GM18507 (cell line): ENCODE measurements around the gene VRK2.
"Not testable (repeated sequence)": the region's sequence is repeated elsewhere in the genome, so short reads cannot be mapped to it uniquely, and the experiment has no call there.

Source experiments
- DNase-seq: peaks from one replicate; pipeline ENCODE4 v3.0.0; 2011; ENCODE audit warnings: low read depth; ENCODE audit not compliant: insufficient read length; ENCODE audit errors: extremely low spot score
- FAIRE-seq: peaks from 2 replicates; lab custom pipeline; 2011; peaks lifted over from hg19 to GRCh38; lab: Jason Lieb, UNC

The VRK2 gene

GRCh38 chr2:58145769-58146168, 99.2 kb downstream of the VRK2 start:
- FAIRE-seq, DNase-seq: not testable (repeated sequence)

GRCh38 chr2:58146707-58147106, 100.1 kb downstream of the VRK2 start:
- FAIRE-seq, result no peak
- no peak for DNase-seq

- no peak for FAIRE-seq
- no peak for DNase-seq
Observed at GRCh38 chr2:58155160-58155778, 108.7 kb downstream of the VRK2 start.

- FAIRE-seq, result no peak
- no peak for DNase-seq
Observed at GRCh38 chr2:58156780-58157179, 110.2 kb downstream of the VRK2 start.

GRCh38 chr2:58157754-58158153, 111.1 kb downstream of the VRK2 start:
- DNase-seq, result no peak
- FAIRE-seq, result no peak

- FAIRE-seq (no peak), DNase-seq (no peak)
Observed at GRCh38 chr2:58158481-58158880, 111.9 kb downstream of the VRK2 start.

GRCh38 chr2:58163913-58164312, 117.3 kb downstream of the VRK2 start:
- DNase-seq (no peak), FAIRE-seq (no peak)

GRCh38 chr2:58168130-58168529, 121.5 kb downstream of the VRK2 start:
- FAIRE-seq, DNase-seq: not testable (repeated sequence)

GRCh38 chr2:58169845-58170244, 123.2 kb downstream of the VRK2 start:
- not testable (repeated sequence) for DNase-seq, FAIRE-seq

- FAIRE-seq, DNase-seq: not testable (repeated sequence)
Observed at GRCh38 chr2:58170334-58170933, 123.8 kb downstream of the VRK2 start.

GRCh38 chr2:58171831-58172230, 125.2 kb downstream of the VRK2 start:
- not testable (repeated sequence) for FAIRE-seq, DNase-seq

- FAIRE-seq, DNase-seq: not testable (repeated sequence)
Observed at GRCh38 chr2:58177187-58177586, 130.6 kb downstream of the VRK2 start.

- not testable (repeated sequence) for DNase-seq, FAIRE-seq
Observed at GRCh38 chr2:58180175-58180574, 133.6 kb downstream of the VRK2 start.

GRCh38 chr2:58180635-58181034, 134.0 kb downstream of the VRK2 start:
- FAIRE-seq, result no peak
- no peak for DNase-seq

GRCh38 chr2:58182527-58182926, 135.9 kb downstream of the VRK2 start:
- DNase-seq (no peak), FAIRE-seq (no peak)

GRCh38 chr2:58186501-58186900, 139.9 kb downstream of the VRK2 start:
- FAIRE-seq (no peak), DNase-seq (no peak)

- not testable (repeated sequence) for FAIRE-seq, DNase-seq
Observed at GRCh38 chr2:58187022-58187421, 140.4 kb downstream of the VRK2 start.

- no peak for FAIRE-seq
Observed at GRCh38 chr2:58194458-58194857, 147.9 kb downstream of the VRK2 start.

GRCh38 chr2:58195662-58196061, 149.1 kb downstream of the VRK2 start:
- FAIRE-seq (peak; percentile 24), DNase-seq (no peak)

More at GRCh38 chr2:58194458-58194857, 147.9 kb downstream of the VRK2 start:
- DNase-seq, result no peak

- peak; percentile 35 for FAIRE-seq
Observed at GRCh38 chr2:58197894-58198293, 151.3 kb downstream of the VRK2 start.

GRCh38 chr2:58202404-58202803, 155.8 kb downstream of the VRK2 start:
- no peak for DNase-seq
- FAIRE-seq, result no peak

More at GRCh38 chr2:58197894-58198293, 151.3 kb downstream of the VRK2 start:
- DNase-seq, result no peak
